H1 (cell line): ENCODE data around the gene NUP188. TPM values are rescaled to one million over a fixed set of nuclear protein-coding genes. Genes with fewer than 3 reads are reported as not detected.

Source experiments
- CTCF ChIA-PET: fragments of 300-600 bp; sonication (Branson Sonifier 250); formaldehyde crosslinking; loops from one replicate; lab custom pipeline; 2021; ENCODE audit not compliant: partially characterized antibody; lab: Charles Lee
- POLR2A ChIA-PET: fragments of 300-600 bp; sonication (Branson Sonifier 250); formaldehyde crosslinking; loops from one replicate; lab custom pipeline; 2021; ENCODE audit warnings: inconsistent platforms; ENCODE audit not compliant: partially characterized antibody; lab: Charles Lee
- DNase-seq, 2 experiments: peaks; one replicate each; pipeline versions ENCODE4 v3.0.0 to v3.0.0-alpha.2; 2010 to 2022; ENCODE audit warnings: low spot score in 2 of 2, low read depth in 1 of 2, mixed read lengths in 1 of 2
- FAIRE-seq: peaks from 2 replicates; lab custom pipeline; 2011; peaks lifted over from hg19 to GRCh38; lab: Jason Lieb, UNC
- H2AFZ ChIP-seq: 2 replicates; pipeline ENCODE4 v1.8.1; 2012; ENCODE audit warnings: low read length, inconsistent platforms
- H2AK5ac ChIP-seq: 2 replicates; pipeline ENCODE4 v1.6.1; 2013; ENCODE audit warnings: low read depth, low read length
- H2BK120ac ChIP-seq: replicated peaks from 2 replicates; pipeline ENCODE3; 2013; ENCODE audit warnings: low read depth, low read length, inconsistent platforms
- H2BK12ac ChIP-seq: 2 replicates; pipeline ENCODE4 v1.6.1; 2013; ENCODE audit warnings: low read depth, low read length
- H2BK15ac ChIP-seq: 2 replicates; pipeline ENCODE4 v1.6.1; 2013; ENCODE audit warnings: low read length
- H2BK20ac ChIP-seq: 2 replicates; pipeline ENCODE4 v1.6.1; 2013; ENCODE audit warnings: low read length
- H2BK5ac ChIP-seq: 2 replicates; pipeline ENCODE4 v1.6.1; 2013; ENCODE audit warnings: low read depth, low read length
- H3K14ac ChIP-seq: 2 replicates; pipeline ENCODE4 v1.6.1; 2013; ENCODE audit warnings: inconsistent platforms; ENCODE audit not compliant: insufficient read length
- H3K18ac ChIP-seq: 2 replicates; pipeline ENCODE4 v1.6.1; 2013; ENCODE audit warnings: low read length; ENCODE audit errors: extremely low read depth
- H3K23ac ChIP-seq: 2 replicates; pipeline ENCODE4 v1.6.1; 2013; ENCODE audit warnings: inconsistent platforms; ENCODE audit not compliant: insufficient read length
- H3K23me2 ChIP-seq: 2 replicates; pipeline ENCODE4 v1.6.1; 2013; ENCODE audit warnings: low read depth, low read length
- H3K27ac ChIP-seq: 2 replicates; pipeline ENCODE4 v1.6.1; 2011; ENCODE audit warnings: low read depth, low read length, inconsistent platforms
- H3K27me3 ChIP-seq, 4 experiments: replicated peaks in 1 of 4; 1 replicate in 1 of 4; 2 replicates in 3 of 4; pipeline versions ENCODE4 v1.6.1 to v1.8.1; 2011 to 2013; ENCODE audit warnings: low read length in 3 of 4, mild to moderate bottlenecking in 3 of 4, inconsistent platforms in 2 of 4, mixed read lengths in 2 of 4, moderate library complexity in 1 of 4; ENCODE audit not compliant: control insufficient read depth in 3 of 4, insufficient read depth in 3 of 4; ENCODE audit errors: extremely low read depth in 1 of 4
- H3K36me3 ChIP-seq, 4 experiments: 2 replicates each; pipeline versions ENCODE4 v1.6.1 to v1.8.1; 2011 to 2013; ENCODE audit warnings: mild to moderate bottlenecking in 4 of 4, low read length in 3 of 4, moderate library complexity in 2 of 4, control low read depth in 1 of 4, inconsistent platforms in 1 of 4; ENCODE audit not compliant: insufficient read depth in 4 of 4, control insufficient read depth in 2 of 4
- H3K4ac ChIP-seq: replicated peaks from 2 replicates; pipeline ENCODE3; 2013; ENCODE audit warnings: low read length, low read depth, mixed read lengths, inconsistent platforms; ENCODE audit not compliant: insufficient read length
- H3K4me1 ChIP-seq, 4 experiments: replicated peaks in 1 of 4; 1 replicate in 1 of 4; 2 replicates in 3 of 4; pipeline versions ENCODE4 v1.6.1 to v1.8.1; 2011 to 2013; ENCODE audit warnings: low read length in 3 of 4, inconsistent platforms in 2 of 4, mixed read lengths in 1 of 4; ENCODE audit not compliant: insufficient read depth in 4 of 4, control insufficient read depth in 3 of 4
- H3K4me2 ChIP-seq, 2 experiments: 2 replicates each; pipeline versions ENCODE4 v1.6.1 to v1.8.1; 2011 to 2013; ENCODE audit warnings: low read depth in 2 of 2, low read length in 2 of 2, control low read depth in 1 of 2, inconsistent platforms in 1 of 2, mild to moderate bottlenecking in 1 of 2; ENCODE audit not compliant: insufficient read depth in 1 of 2
- H3K4me3 ChIP-seq, 4 experiments: fragments of 200-600, 300-600 bp in 1 of 4; sonication (generic), shearing (Covaris generic), sonication (Bioruptor Twin) in 1 of 4; 2 replicates each; pipeline versions ENCODE4 v1.5.1 to v1.8.1; 2011 to 2016; ENCODE audit warnings: low read length in 4 of 4, low read depth in 3 of 4, control low read depth in 2 of 4, inconsistent platforms in 2 of 4, mild to moderate bottlenecking in 2 of 4, mixed read lengths in 1 of 4, moderate library complexity in 1 of 4; ENCODE audit not compliant: insufficient read depth in 2 of 4; ENCODE audit errors: extremely low read depth in 1 of 4
- H3K56ac ChIP-seq: replicated peaks from 2 replicates; pipeline ENCODE3; 2013; ENCODE audit warnings: low read depth, mild to moderate bottlenecking, mixed read lengths, low read length, inconsistent platforms; ENCODE audit not compliant: insufficient read length
- H3K79me1 ChIP-seq: 2 replicates; pipeline ENCODE4 v1.6.1; 2013; ENCODE audit warnings: low read depth, low read length, control low read depth
- H3K79me2 ChIP-seq, 2 experiments: 2 replicates each; pipeline versions ENCODE4 v1.6.1 to v1.8.1; 2012 to 2013; ENCODE audit warnings: low read length in 2 of 2, mild to moderate bottlenecking in 2 of 2, inconsistent platforms in 1 of 2; ENCODE audit not compliant: insufficient read depth in 2 of 2, control insufficient read depth in 1 of 2
- H3K9ac ChIP-seq, 4 experiments: replicated peaks in 1 of 4; 1 replicate in 1 of 4; 2 replicates in 3 of 4; pipeline versions ENCODE4 v1.6.1 to v1.8.1; 2011 to 2013; ENCODE audit warnings: low read depth in 3 of 4, low read length in 3 of 4, control low read depth in 2 of 4, mild to moderate bottlenecking in 2 of 4, moderate library complexity in 2 of 4, inconsistent platforms in 1 of 4; ENCODE audit errors: extremely low read depth in 1 of 4
- H3K9me3 ChIP-seq, 2 experiments: 2 replicates each; pipeline versions ENCODE4 v1.6.1 to v1.8.1; 2012 to 2013; ENCODE audit warnings: mild to moderate bottlenecking in 2 of 2, moderate library complexity in 2 of 2, control low read depth in 1 of 2, inconsistent platforms in 1 of 2, low read depth in 1 of 2, low read length in 1 of 2, mixed read lengths in 1 of 2; ENCODE audit not compliant: insufficient read depth in 2 of 2
- H4K20me1 ChIP-seq, 2 experiments: replicated peaks in 1 of 2; 2 replicates each; pipeline versions ENCODE3 to v1.8.1; 2011 to 2013; ENCODE audit warnings: inconsistent platforms in 2 of 2, low read length in 2 of 2, mild to moderate bottlenecking in 1 of 2; ENCODE audit not compliant: insufficient read depth in 2 of 2, control insufficient read depth in 1 of 2
- H4K5ac ChIP-seq: 2 replicates; pipeline ENCODE4 v1.6.1; 2013; ENCODE audit warnings: low read length, low read depth, mixed read lengths, inconsistent platforms; ENCODE audit not compliant: insufficient read length
- H4K8ac ChIP-seq: 2 replicates; pipeline ENCODE4 v1.8.0; 2013; ENCODE audit warnings: mild to moderate bottlenecking, moderate library complexity, low read length, inconsistent platforms; ENCODE audit not compliant: insufficient read depth; ENCODE audit errors: extremely low read depth
- H4K91ac ChIP-seq: replicated peaks from 2 replicates; pipeline ENCODE3; 2013; ENCODE audit warnings: low read length, mixed read lengths, inconsistent platforms; ENCODE audit not compliant: insufficient read length
- BCL11A ChIP-seq, 2 experiments: IDR thresholded peaks; one replicate each; pipeline ENCODE4 v1.6.1; 2011; ENCODE audit warnings: low read depth in 2 of 2, low read length in 2 of 2, mild to moderate bottlenecking in 2 of 2
- CREB1 ChIP-seq: IDR thresholded peaks from 2 replicates; pipeline ENCODE4 v1.6.1; 2012; ENCODE audit warnings: inconsistent platforms
- EZH2 ChIP-seq: fragments of 200-600 bp; sonication (generic); IDR thresholded peaks from 2 replicates; pipeline ENCODE4 v1.7.1; 2012; ENCODE audit warnings: low read depth, mild to moderate bottlenecking, moderate library complexity, low read length, inconsistent platforms; ENCODE audit not compliant: severe bottlenecking
- MAFK ChIP-seq: IDR thresholded peaks from 2 replicates; pipeline ENCODE4 v1.6.1; 2012; ENCODE audit warnings: low read depth, mild to moderate bottlenecking, improper control_type of control experiment, low read length
- NRF1 ChIP-seq: IDR thresholded peaks from 2 replicates; pipeline ENCODE4 v1.6.1; 2011; ENCODE audit warnings: mild to moderate bottlenecking, low read depth, low read length, improper control_type of control experiment
- POLR2A ChIP-seq, 2 experiments: IDR thresholded peaks; 1 replicate in 1 of 2; 2 replicates in 1 of 2; pipeline ENCODE4 v1.6.1; 2011; ENCODE audit warnings: low read depth in 2 of 2, low read length in 2 of 2, mild to moderate bottlenecking in 2 of 2; ENCODE audit errors: control extremely low read depth in 1 of 2
- WGBS, 2 experiments: shearing (Covaris generic) in 1 of 2; methylation state at CpG; one replicate each; pipeline versions ENCODE4 v1.1.6 to v1.1.7; 2013 to 2015; ENCODE audit warnings: low lambda C conversion rate in 2 of 2, mixed read lengths in 2 of 2, inconsistent platforms in 1 of 2, low coverage in 1 of 2, missing lambda C conversion rate in 1 of 2; ENCODE audit not compliant: insufficient replicate concordance in 2 of 2, insufficient coverage in 1 of 2, insufficient read length in 1 of 2; ENCODE audit errors: extremely low coverage in 1 of 2, missing lambda C conversion rate in 1 of 2; 5-methylcytosine and 5-hydroxymethylcytosine counted together
- polyA plus RNA-seq, 7 experiments: library from polyadenylated mRNA; depleted of rRNA in 3 of 7; stranded (reverse) in 5 of 7; unstranded in 2 of 7; fragments of >200 nt in 5 of 7; fragments of 200-250 nt in 2 of 7; gene quantifications; 1 replicate in 5 of 7; 2 replicates in 1 of 7; 4 replicates in 1 of 7; pipeline versions ENCODE4 v1.2.1 to v1.2.3, GENCODE V29; 2011 to 2013; ENCODE audit warnings: missing spikeins in 2 of 7, mixed read lengths in 2 of 7
- total RNA-seq: library from RNA; stranded (reverse); fragmentation: NEBNext Ultra II Directional; extraction: Animal tissue kit (Norgen Biotek cat#: 25700); gene quantifications from 2 replicates; pipeline ENCODE4 v1.2.1, GENCODE V29; 2021

NUP188 gene
- total and polyA plus RNA-seq, 2 of the 8 experiments (the other 6 are each of a cell fraction or from before 2014, with no cell fraction given), result 90.1 to 111 TPM

GRCh38 chr9:129008986-129009583 lies 61.6 kb downstream of the NUP188 start:
- Histone ChIP-seq H2BK20ac (no peak overlapping the region), H2AK5ac (no peak overlapping the region), H4K91ac (no peak overlapping the region), H3K56ac (no peak overlapping the region), H3K27me3 (no peaks in the 10 kb centered on the region), H3K9ac (no peak overlapping the region), H3K23me2 (0 out of 2 replicates have a peak, but pooled peaks cover 1% of the 10 kb centered on the region), H3K18ac (no peak overlapping the region), H3K36me3 (peaks cover 16 to 59% (median 36%) of the 10 kb centered on the region in 4 experiments), H3K4ac (no peak overlapping the region), H4K5ac (no peak overlapping the region), H3K9me3 (no peaks in the 10 kb centered on the region), H2BK120ac (no peak overlapping the region), H3K79me1 (peaks cover 2% of the 10 kb centered on the region), H3K14ac (no peak overlapping the region), H2AFZ (no peak overlapping the region), H2BK12ac (no peak overlapping the region), H3K27ac (no peak overlapping the region), H2BK15ac (no peak overlapping the region), H3K4me3 (no peak overlapping the region), H3K4me2 (no peak overlapping the region), H3K4me1 (no peaks in the 10 kb centered on the region), H3K23ac (no peak overlapping the region), H4K20me1 (peaks cover 4 to 22% of the 10 kb centered on the region in 2 experiments), H3K79me2 (no peaks in the 10 kb centered on the region), H2BK5ac (no peak overlapping the region; the same call in 1 of the 2 replicates), H4K8ac (no peak overlapping the region)
- ChIA-PET POLR2A (interaction anchor here (1.3 to 3.0 kb wide), 4 partner anchors 9 to 63 kb away, joined by 3 to 11 read pairs (median 10); no protein-coding TSS in a partner anchor), CTCF (interaction anchor here (0.9 to 7.8 kb wide), 5 partner anchors 8 to 29 kb away, joined by 3 to 89 read pairs (median 10); partner anchors contain the start of gene SH3GLB2)
- 89% methylated on average over 11 of the region's 13 CpGs; no CpG with 5 or more reads in 1 of the 2 experiments for WGBS, 2 experiments
- FAIRE-seq (no peak), DNase-seq (no peak)
- TF ChIP-seq POLR2A (IDR thresholded peaks at IDR 0.05; ENCODE audit: control extremely low read depth in 1 of 2, low read depth in 2 of 2, low read length in 2 of 2) (no peak), NRF1 (no peak), MAFK (no peak), BCL11A (IDR thresholded peaks at IDR 0.05; ENCODE audit: low read depth in 2 of 2, low read length in 2 of 2) (no peak), EZH2 (no peak), CREB1 (no peak)
